SKM-1 (cell line): ENCODE results near the gene CACNA1B.

Source experiments
- DNase-seq: peaks from one replicate; lab custom pipeline; 2025; ENCODE audit not compliant: unreplicated experiment; lab: John Stamatoyannopoulos, UW

The CACNA1B gene

DNA sequence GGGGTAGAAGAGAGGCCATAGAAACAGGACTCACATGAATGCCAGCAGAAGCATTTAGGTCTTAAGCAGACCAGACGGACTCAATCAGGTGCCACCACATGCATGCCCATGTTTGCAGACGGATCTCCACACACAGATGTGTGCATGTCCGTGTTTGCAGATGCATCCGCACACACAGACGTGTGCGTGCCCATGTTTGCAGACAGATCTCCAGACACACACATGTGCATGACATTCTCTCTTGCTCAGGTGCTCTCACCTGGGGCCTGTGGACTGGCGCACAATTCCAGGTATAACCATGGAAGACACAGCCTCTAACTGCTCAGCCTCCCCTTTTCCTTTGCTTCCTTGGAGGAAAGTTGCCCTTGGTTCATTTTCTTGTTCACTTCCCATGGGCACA, 148.3 kb downstream of the CACNA1B start:
- DNase-seq = no peak

- DNase-seq = no peak
Observed at GRCh38 chr9:138028596-138028995, 151.0 kb downstream of the CACNA1B start.

- DNase-seq = no peak
Observed at GRCh38 chr9:138031186-138031585, 153.6 kb downstream of the CACNA1B start.

DNA sequence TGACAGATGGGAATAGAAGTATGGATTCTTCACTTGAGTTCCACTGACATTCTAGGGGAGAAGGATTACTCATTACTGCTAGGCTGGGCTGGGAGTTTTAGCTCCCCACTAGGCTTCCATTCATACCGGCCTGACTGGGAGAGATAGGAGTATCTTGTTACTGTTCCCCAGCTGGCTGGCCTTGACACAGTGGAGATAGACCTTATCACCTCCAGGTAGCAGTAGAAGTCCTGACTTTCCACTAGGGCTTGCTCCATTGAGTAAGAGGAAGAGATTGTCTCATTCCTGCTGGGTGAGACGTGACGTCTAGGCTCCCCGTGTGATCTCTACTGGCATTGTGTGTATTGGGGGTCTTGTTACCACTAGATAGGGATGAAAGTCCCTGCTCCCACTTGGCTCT, 156.4 kb downstream of the CACNA1B start:
- no peak for DNase-seq

GRCh38 chr9:138037140-138037539, 159.6 kb downstream of the CACNA1B start:
- DNase-seq = no peak

DNA sequence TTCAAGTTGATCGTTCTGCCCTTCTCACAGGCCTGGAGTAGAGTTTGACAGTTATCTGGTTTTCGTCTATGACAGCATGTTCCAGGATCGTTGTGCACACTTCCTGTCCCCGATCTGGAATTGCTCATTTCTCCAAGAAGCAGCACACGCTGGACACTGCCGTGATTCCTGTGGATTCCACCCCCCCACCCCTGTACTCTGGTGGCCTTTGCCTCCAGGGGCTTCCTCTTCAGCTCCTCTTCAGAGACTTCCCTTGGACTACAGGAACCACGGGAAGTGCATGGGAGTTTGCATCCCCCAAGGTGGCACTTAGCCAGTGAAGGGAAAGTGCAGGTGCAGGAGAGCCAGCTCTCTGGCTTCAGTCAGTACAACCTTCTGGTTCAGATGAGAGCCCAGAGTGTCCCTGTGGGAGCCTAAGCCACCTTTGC, 160.7 kb downstream of the CACNA1B start:
- no peak for DNase-seq

GRCh38 chr9:138040446-138041430, 163.2 kb downstream of the CACNA1B start:
- DNase-seq = no peak

- DNase-seq = no peak
Observed at GRCh38 chr9:138042146-138042545, 164.6 kb downstream of the CACNA1B start.

DNA sequence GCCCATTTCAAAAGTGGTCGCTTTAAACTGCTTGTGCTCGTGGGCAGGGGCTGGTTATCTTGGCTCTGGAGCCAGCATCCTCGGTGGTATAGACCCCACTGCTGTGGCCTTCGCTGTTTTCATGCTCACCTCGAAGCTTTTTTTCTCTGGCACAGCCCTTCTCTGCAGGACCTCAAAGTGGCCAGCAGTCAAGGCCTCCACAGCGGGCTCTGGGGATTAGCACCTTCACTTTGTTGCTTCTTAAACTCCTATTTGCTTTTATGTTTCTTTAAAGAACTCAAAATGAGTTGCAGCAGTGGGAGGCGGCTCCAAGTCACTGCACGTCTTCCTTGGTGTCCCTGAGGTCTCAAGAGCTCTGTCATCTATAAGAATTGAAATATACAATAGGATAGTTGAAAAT, 165.1 kb downstream of the CACNA1B start:
- no peak for DNase-seq

DNA sequence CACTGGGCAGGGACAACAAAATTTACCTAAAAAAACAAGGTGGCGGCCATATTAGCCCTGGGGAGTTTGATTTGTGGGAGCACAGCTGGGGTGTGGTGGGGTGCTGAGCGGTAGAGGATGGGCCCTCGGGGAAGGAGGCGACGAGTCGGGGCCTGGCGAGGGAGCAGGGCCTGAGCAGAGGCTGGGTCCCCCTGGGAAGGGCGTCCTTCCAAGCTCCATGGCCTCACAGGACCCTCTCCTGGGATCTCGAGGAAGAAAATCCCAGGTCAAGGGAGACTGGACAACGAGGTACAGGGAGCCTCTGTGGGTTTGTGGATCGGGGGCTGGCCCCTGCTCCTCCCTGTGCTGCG, 165.5 kb downstream of the CACNA1B start:
- DNase-seq = no peak

- DNase-seq = no peak
Observed at GRCh38 chr9:138043411-138044345, 166.1 kb downstream of the CACNA1B start.

GRCh38 chr9:138044485-138045383, 167.2 kb downstream of the CACNA1B start:
- DNase-seq = no peak

- no peak for DNase-seq
Observed at GRCh38 chr9:138045541-138046490, 168.2 kb downstream of the CACNA1B start.

- no peak for DNase-seq
Observed at GRCh38 chr9:138046641-138047301, 169.2 kb downstream of the CACNA1B start.

DNA sequence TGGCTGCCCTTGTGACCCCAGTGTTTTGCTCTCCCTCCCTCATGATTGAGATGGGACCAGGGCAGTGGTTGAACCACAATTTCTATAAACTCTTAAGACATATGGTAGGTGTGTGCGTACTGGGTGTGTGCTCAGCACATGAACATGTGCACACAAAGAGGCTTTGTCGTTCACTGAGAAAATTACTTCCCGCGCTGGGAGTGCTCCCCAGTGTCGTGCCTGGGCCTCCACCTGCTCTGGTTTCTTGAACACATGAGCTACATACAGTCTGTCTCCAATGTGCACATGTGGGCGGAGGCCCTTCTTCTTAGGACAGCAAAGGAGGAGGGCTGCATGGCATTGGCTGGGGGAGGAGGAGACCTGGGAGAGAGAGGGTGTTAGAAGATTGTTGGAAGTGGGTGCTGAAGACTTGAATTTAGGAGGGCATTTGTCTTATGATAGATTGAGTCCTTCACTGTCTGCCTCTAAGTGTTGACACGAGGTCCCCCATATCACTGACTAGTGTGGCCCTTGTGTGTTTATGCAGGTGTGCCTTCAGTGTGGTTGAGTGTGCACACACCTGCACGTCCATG, 170.0 kb downstream of the CACNA1B start:
- DNase-seq = no peak

- DNase-seq = no peak
Observed at GRCh38 chr9:138048184-138048583, 170.6 kb downstream of the CACNA1B start.

DNA sequence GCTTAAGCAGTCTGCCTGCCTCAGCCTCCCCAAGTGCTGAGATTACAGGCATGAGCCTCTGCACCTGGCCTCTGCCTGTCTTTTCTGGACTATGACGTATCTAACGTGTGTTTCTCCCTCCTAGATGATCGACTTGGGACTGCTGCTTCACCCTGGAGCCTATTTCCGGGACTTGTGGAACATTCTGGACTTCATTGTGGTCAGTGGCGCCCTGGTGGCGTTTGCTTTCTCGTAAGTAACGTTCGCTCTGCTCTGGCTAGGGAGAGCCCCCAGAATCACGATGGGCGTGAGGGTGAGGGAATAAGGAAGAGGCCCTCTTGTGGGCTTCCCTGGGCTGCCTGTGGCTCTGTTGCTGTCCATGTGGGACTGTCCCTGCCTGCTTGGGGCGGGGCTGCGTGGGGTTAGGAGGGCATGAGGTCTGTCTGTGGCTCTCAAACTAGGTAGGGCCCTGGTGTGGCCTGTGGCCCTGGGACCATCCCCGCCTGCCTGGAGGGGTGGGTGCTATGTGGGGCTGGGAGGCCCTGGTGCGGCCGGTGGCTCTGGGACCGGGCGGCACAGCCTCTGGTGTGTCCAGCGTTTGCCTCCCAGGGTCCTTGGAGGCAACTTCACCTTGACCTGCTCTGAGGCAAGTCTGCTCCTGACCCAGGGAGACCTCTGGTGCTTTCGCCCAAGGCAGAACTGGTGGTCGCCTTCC, 171.7 kb downstream of the CACNA1B start:
- no peak for DNase-seq
